Measurements from ENCODE around the gene IRAK3.
"Not testable (repeated sequence)": the region's sequence is repeated elsewhere in the genome, so short reads cannot be mapped to it uniquely, and the experiment has no call there.

Gene IRAK3

GRCh38 chr12:66170606-66171005, 18.4 kb upstream of the IRAK3 start:
- in situ Hi-C loops (cut with MboI; ENCODE audit: low sequenced_read_pairs) = no loop called here

- in situ Hi-C loops (cut with MboI; ENCODE audit: low sequenced_read_pairs) = not testable (repeated sequence)
Measured at GRCh38 chr12:66174391-66175325, 14.4 kb upstream of the IRAK3 start.

GRCh38 chr12:66176105-66176900, 12.7 kb upstream of the IRAK3 start:
- in situ Hi-C loops (cut with MboI; ENCODE audit: low sequenced_read_pairs) = no loop called here

- in situ Hi-C loops (cut with MboI; ENCODE audit: low sequenced_read_pairs) = no loop called here
Measured at GRCh38 chr12:66182956-66183355, 6.1 kb upstream of the IRAK3 start.

GRCh38 chr12:66184822-66185221, 4.2 kb upstream of the IRAK3 start:
- in situ Hi-C loops (cut with MboI; ENCODE audit: low sequenced_read_pairs) = not testable (repeated sequence)

GRCh38 chr12:66187036-66187435, 2.0 kb upstream of the IRAK3 start:
- in situ Hi-C loops (cut with MboI; ENCODE audit: low sequenced_read_pairs) = no loop called here

- in situ Hi-C loops (cut with MboI; ENCODE audit: low sequenced_read_pairs) = no loop called here
Measured at GRCh38 chr12:66187821-66188220, 1.2 kb upstream of the IRAK3 start.

- in situ Hi-C loops (cut with MboI; ENCODE audit: low sequenced_read_pairs) = no loop called here
Measured at GRCh38 chr12:66189486-66189843, 451 bp downstream of the IRAK3 start.

GRCh38 chr12:66189889-66190288, 875 bp downstream of the IRAK3 start:
- in situ Hi-C loops (cut with MboI; ENCODE audit: low sequenced_read_pairs) = no loop called here

- in situ Hi-C loops (cut with MboI; ENCODE audit: low sequenced_read_pairs) = no loop called here
Measured at GRCh38 chr12:66190519-66191370, 1.7 kb downstream of the IRAK3 start.

GRCh38 chr12:66191547-66192126, 2.6 kb downstream of the IRAK3 start:
- in situ Hi-C loops (cut with MboI; ENCODE audit: low sequenced_read_pairs) = no loop called here

GRCh38 chr12:66194122-66194521, 5.1 kb downstream of the IRAK3 start:
- in situ Hi-C loops (cut with MboI; ENCODE audit: low sequenced_read_pairs) = no loop called here

GRCh38 chr12:66195242-66195641, 6.2 kb downstream of the IRAK3 start:
- in situ Hi-C loops (cut with MboI; ENCODE audit: low sequenced_read_pairs) = no loop called here

- in situ Hi-C loops (cut with MboI; ENCODE audit: low sequenced_read_pairs) = no loop called here
Measured at GRCh38 chr12:66196806-66197205, 7.8 kb downstream of the IRAK3 start.

GRCh38 chr12:66197495-66197921, 8.5 kb downstream of the IRAK3 start:
- in situ Hi-C loops (cut with MboI; ENCODE audit: low sequenced_read_pairs) = no loop called here

- in situ Hi-C loops (cut with MboI; ENCODE audit: low sequenced_read_pairs) = no loop called here
Measured at GRCh38 chr12:66199141-66199540, 10.1 kb downstream of the IRAK3 start.

GRCh38 chr12:66199831-66200509, 11.0 kb downstream of the IRAK3 start:
- in situ Hi-C loops (cut with MboI; ENCODE audit: low sequenced_read_pairs) = loop anchor here (25.0 kb wide), 1 partner anchor 512 kb away; no protein-coding TSS in a partner anchor

GRCh38 chr12:66203820-66204219, 14.8 kb downstream of the IRAK3 start:
- in situ Hi-C loops (cut with MboI; ENCODE audit: low sequenced_read_pairs) = loop anchor here (25.0 kb wide), 1 partner anchor 508 kb away; no protein-coding TSS in a partner anchor

- in situ Hi-C loops (cut with MboI; ENCODE audit: low sequenced_read_pairs) = loop anchor here (25.0 kb wide), 1 partner anchor 506 kb away; no protein-coding TSS in a partner anchor
Measured at GRCh38 chr12:66206141-66206540, 17.1 kb downstream of the IRAK3 start.

- in situ Hi-C loops (cut with MboI; ENCODE audit: low sequenced_read_pairs) = loop anchor here (25.0 kb wide), 1 partner anchor 501 kb away; no protein-coding TSS in a partner anchor
Measured at GRCh38 chr12:66210840-66211239, 21.8 kb downstream of the IRAK3 start.
